Panc1 (cell line): ENCODE data around the gene NOXO1. TPM values are rescaled to one million over a fixed set of nuclear protein-coding genes. Genes with fewer than 3 reads are reported as not detected.

ENCODE experiments used
- ATAC-seq: fragments of 200-7000 bp; cut with Tn5 transposase; 2 replicates; pipeline ENCODE4 v1.9.1; 2020; ENCODE audit warnings: mild to moderate bottlenecking, moderate library complexity
- BruUV-seq: library from RNA; stranded (reverse); fragments of 400-500 nt; replicated peaks from 2 replicates; lab custom pipeline; 2021; lab: Mats Ljungman, UMichigan
- CTCF ChIA-PET: fragments of 300-600 bp; sonication (Branson Sonifier 250); formaldehyde crosslinking; loops from one replicate; lab custom pipeline; 2022; ENCODE audit warnings: antibody characterized with exemption; lab: Charles Lee
- POLR2A ChIA-PET: fragments of 300-600 bp; sonication (Branson Sonifier 250); formaldehyde crosslinking; loops from one replicate; lab custom pipeline; 2022; ENCODE audit warnings: antibody characterized with exemption; lab: Charles Lee
- DNase-seq: peaks from one replicate; pipeline ENCODE4 v3.0.0-alpha.2; 2010; ENCODE audit warnings: low read depth, low spot score
- H3K27ac ChIP-seq: 2 replicates; pipeline ENCODE4 v1.5.1; 2011; ENCODE audit warnings: mild to moderate bottlenecking, low read length, inconsistent platforms
- H3K27me3 ChIP-seq: fragments of 200-500 bp; sonication (Bioruptor generic); 2 replicates; pipeline ENCODE4 v1.6.0; 2014; ENCODE audit warnings: low read length, inconsistent platforms; ENCODE audit not compliant: control insufficient read depth, insufficient read depth
- H3K36me3 ChIP-seq: fragments of 200-500 bp; sonication (Bioruptor generic); 2 replicates; pipeline ENCODE4 v1.5.1; 2014; ENCODE audit warnings: inconsistent platforms, mild to moderate bottlenecking, low read length, moderate library complexity; ENCODE audit not compliant: control insufficient read depth, insufficient read depth
- H3K4me1 ChIP-seq: 2 replicates; pipeline ENCODE4 v1.5.1; 2011; ENCODE audit warnings: inconsistent platforms, mild to moderate bottlenecking, low read length, moderate library complexity; ENCODE audit not compliant: control insufficient read depth, insufficient read depth
- H3K4me3 ChIP-seq, 2 experiments: 2 replicates each; pipeline ENCODE4 v1.5.1; 2011 to 2012; ENCODE audit warnings: low read depth in 2 of 2, low read length in 2 of 2, mild to moderate bottlenecking in 2 of 2, inconsistent platforms in 1 of 2, moderate library complexity in 1 of 2
- H3K9me3 ChIP-seq: fragments of 200-500 bp; sonication (Bioruptor generic); 2 replicates; pipeline ENCODE4 v1.5.1; 2014; ENCODE audit warnings: low read depth, mild to moderate bottlenecking, inconsistent platforms, low read length, moderate library complexity; ENCODE audit not compliant: control insufficient read depth, insufficient read depth
- POLR2AphosphoS5 ChIP-seq: IDR thresholded peaks from 2 replicates; pipeline ENCODE4 v1.6.1; 2012; ENCODE audit warnings: mild to moderate bottlenecking, low read depth, low read length, moderate library complexity
- SIN3A ChIP-seq: IDR thresholded peaks from 2 replicates; pipeline ENCODE4 v1.6.1; 2012; ENCODE audit warnings: low read depth, mild to moderate bottlenecking, low read length, moderate library complexity, borderline replicate concordance; ENCODE audit not compliant: insufficient read depth
- TCF7L2 ChIP-seq: IDR thresholded peaks from 2 replicates; pipeline ENCODE4 v1.6.1; 2011; ENCODE audit warnings: mild to moderate bottlenecking, low read depth, low read length, inconsistent platforms
- in situ Hi-C: cut with HindIII; loops from 2 replicates; pipeline ENCODE4 v1.10.0; 2016; ENCODE audit warnings: low sequenced_read_pairs, low pct_unique_long_range_greater_than_20kb
- intact Hi-C: fragments of 100-400 bp; cut with micrococcal nuclease; formaldehyde crosslinking; loops from one replicate; pipeline ENCODE4 v1.10.0; 2022; ENCODE audit not compliant: unreplicated experiment
- total RNA-seq: library from RNA; stranded (reverse); gene quantifications from one replicate; pipeline ENCODE4 v1.2.1, GENCODE V29; 2021; ENCODE audit not compliant: unreplicated experiment
- TF ChIP-seq, protein P1 (sequence below): fragments of 450-650 bp; IDR thresholded peaks from 2 replicates; pipeline ENCODE4 v1.5.1; 2017; ENCODE audit warnings: mild to moderate bottlenecking
- TF ChIP-seq, protein P2 (sequence below), 2 experiments: IDR thresholded peaks; 2 replicates each; pipeline ENCODE4 v1.6.1; 2011 to 2012; ENCODE audit warnings: low read depth in 2 of 2, control low read depth in 1 of 2, low read length in 1 of 2, mild to moderate bottlenecking in 1 of 2, moderate library complexity in 1 of 2; ENCODE audit not compliant: insufficient read depth in 1 of 2

NOXO1 gene
- total RNA-seq, 1 experiment from 2014 or later, result 4.0 TPM

DNA sequence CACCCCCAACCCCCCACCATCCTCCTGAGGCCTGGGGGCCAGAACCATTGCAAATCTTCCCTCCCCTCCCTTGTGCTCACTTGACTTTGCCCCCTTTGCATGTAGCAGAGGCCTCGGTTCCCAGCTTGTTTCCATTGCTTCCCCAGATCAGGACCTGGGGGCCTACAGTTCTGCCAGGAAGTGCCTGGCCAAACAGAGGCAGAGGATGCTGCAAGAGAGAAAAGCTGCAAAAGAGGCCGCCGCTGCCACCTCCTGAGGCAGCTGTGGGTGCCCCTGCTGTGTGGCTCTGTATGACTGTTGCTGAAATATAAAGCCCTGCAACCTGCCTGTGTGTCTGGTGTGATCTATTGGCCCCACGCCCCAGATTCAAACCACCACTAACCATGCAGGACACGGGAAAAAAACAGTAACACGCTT, 19.6 kb downstream of the NOXO1 start:
- ATAC-seq (peak; percentile 0; the same call in 1 of the 2 replicates), DNase-seq (no peak)
- Histone ChIP-seq H3K27me3 (no peaks in the 10 kb centered on the region), H3K27ac (peak overlapping the region; percentile 96; the same call in 1 of the 2 replicates), H3K9me3 (no peaks in the 10 kb centered on the region), H3K4me3 (peak overlapping the region; percentile 99), H3K4me1 (peaks cover 12% of the 10 kb centered on the region), H3K36me3 (peaks cover 11% of the 10 kb centered on the region)
- BruUV-seq, result no TSS peak
- POLR2A ChIA-PET, result no interaction called here
- CTCF ChIA-PET, result no interaction called here
- intact Hi-C loops (no loop called here), in situ Hi-C loops (no loop called here)
- TF ChIP-seq TCF7L2 (no peak), SIN3A (no peak), POLR2AphosphoS5 (peak; percentile 2; the same call in 1 of the 2 replicates)
- TF ChIP-seq, protein P1, sequence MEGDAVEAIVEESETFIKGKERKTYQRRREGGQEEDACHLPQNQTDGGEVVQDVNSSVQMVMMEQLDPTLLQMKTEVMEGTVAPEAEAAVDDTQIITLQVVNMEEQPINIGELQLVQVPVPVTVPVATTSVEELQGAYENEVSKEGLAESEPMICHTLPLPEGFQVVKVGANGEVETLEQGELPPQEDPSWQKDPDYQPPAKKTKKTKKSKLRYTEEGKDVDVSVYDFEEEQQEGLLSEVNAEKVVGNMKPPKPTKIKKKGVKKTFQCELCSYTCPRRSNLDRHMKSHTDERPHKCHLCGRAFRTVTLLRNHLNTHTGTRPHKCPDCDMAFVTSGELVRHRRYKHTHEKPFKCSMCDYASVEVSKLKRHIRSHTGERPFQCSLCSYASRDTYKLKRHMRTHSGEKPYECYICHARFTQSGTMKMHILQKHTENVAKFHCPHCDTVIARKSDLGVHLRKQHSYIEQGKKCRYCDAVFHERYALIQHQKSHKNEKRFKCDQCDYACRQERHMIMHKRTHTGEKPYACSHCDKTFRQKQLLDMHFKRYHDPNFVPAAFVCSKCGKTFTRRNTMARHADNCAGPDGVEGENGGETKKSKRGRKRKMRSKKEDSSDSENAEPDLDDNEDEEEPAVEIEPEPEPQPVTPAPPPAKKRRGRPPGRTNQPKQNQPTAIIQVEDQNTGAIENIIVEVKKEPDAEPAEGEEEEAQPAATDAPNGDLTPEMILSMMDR, result no peak
- TF ChIP-seq, protein P2, sequence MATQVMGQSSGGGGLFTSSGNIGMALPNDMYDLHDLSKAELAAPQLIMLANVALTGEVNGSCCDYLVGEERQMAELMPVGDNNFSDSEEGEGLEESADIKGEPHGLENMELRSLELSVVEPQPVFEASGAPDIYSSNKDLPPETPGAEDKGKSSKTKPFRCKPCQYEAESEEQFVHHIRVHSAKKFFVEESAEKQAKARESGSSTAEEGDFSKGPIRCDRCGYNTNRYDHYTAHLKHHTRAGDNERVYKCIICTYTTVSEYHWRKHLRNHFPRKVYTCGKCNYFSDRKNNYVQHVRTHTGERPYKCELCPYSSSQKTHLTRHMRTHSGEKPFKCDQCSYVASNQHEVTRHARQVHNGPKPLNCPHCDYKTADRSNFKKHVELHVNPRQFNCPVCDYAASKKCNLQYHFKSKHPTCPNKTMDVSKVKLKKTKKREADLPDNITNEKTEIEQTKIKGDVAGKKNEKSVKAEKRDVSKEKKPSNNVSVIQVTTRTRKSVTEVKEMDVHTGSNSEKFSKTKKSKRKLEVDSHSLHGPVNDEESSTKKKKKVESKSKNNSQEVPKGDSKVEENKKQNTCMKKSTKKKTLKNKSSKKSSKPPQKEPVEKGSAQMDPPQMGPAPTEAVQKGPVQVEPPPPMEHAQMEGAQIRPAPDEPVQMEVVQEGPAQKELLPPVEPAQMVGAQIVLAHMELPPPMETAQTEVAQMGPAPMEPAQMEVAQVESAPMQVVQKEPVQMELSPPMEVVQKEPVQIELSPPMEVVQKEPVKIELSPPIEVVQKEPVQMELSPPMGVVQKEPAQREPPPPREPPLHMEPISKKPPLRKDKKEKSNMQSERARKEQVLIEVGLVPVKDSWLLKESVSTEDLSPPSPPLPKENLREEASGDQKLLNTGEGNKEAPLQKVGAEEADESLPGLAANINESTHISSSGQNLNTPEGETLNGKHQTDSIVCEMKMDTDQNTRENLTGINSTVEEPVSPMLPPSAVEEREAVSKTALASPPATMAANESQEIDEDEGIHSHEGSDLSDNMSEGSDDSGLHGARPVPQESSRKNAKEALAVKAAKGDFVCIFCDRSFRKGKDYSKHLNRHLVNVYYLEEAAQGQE (IDR thresholded peaks at IDR 0.05; ENCODE audit: insufficient read depth in 1 of 2, low read depth in 2 of 2, low read length in 1 of 2), result no peak

DNA sequence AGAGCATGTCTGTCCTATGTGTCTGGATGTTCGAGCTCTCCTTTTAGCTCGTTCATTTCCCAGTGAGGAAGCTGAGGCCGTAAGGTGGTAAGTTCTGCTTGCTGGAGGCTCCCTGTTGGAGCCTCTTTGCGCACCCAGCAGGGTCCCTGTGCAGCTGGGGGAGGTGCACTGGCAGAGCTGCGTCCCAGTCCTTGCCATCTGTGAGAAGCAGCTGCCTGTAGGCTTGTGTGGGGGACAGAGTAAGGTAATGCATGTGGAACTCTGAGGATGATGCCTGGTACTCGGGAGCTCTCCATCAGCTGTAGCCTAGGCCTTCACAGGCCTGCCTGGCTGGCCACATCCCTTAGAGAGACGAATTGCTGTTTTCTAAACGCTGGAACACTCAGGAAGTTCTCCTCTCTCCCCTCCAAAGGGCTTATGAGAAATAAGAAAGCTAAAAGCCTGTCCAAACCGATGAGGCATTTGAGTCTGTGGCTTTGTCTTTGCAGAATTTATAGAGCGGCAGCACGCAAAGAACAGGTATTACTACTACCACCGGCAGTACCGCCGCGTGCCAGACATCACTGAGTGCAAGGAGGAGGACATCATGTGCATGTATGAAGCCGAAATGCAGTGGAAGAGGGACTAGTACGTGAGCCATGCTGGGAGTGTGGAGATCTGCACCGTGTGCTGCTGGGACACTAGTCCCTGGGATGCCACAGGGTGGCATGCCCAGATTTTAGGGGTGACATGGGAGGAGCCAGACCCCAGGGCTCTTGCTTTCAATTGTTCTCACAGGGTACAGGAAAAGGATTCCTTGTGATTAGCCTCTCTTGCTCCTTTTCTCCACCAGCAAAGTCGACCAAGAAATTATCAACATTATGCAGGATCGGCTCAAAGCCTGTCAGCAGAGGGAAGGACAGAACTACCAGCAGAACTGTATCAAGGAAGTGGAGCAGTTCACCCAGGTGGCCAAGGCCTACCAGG, 20.3 kb downstream of the NOXO1 start:
- Histone ChIP-seq H3K4me3 (peak overlapping the region; percentile 75 to 80), H3K27ac (peak overlapping the region; percentile 72), H3K36me3 (peaks cover 11% of the 10 kb centered on the region), H3K9me3 (no peaks in the 10 kb centered on the region), H3K27me3 (no peaks in the 10 kb centered on the region), H3K4me1 (peaks cover 12% of the 10 kb centered on the region)
- TF ChIP-seq SIN3A (peak; percentile 63; the same call in 1 of the 2 replicates), POLR2AphosphoS5 (peak; percentile 89)
- TF ChIP-seq, protein P2 (IDR thresholded peaks at IDR 0.05; ENCODE audit: insufficient read depth in 1 of 2, low read depth in 2 of 2, low read length in 1 of 2), result no peak
- TF ChIP-seq, protein P1, result no peak
- POLR2A ChIA-PET, result interaction anchor here (0.6 kb wide), 2 partner anchors 125 to 467 kb away, joined by 4 to 8 read pairs; no protein-coding TSS in a partner anchor
- ATAC-seq (peak; percentile 50), DNase-seq (no peak)
- TSS peak; percentile 82 for BruUV-seq
- in situ Hi-C loops, result no loop called here
- CTCF ChIA-PET, result no interaction called here
- intact Hi-C loops, result no loop called here
